Amygdala (tissue), 56 donors: ENCODE results near the gene DYNLL2.
"Not testable (repeated sequence)": the region's sequence is repeated elsewhere in the genome, so short reads cannot be mapped to it uniquely, and the experiment has no call there.

Source experiments
- DNase-seq, 56 donors: peaks; one replicate each; lab custom pipeline; 2025; lab: John Stamatoyannopoulos, UW

The DYNLL2 gene

GRCh38 chr17:58082870-58083490 lies at the start of gene DYNLL2:
DYNLL2 (plus strand) TSS chr17:58083419; CDS start chr17:58087091, 3,672 bp downstream.
- peak in 54 of 56 donors; percentile 42 to 91 (median 79) for DNase-seq

GRCh38 chr17:58039975-58040374 lies 43.2 kb upstream of the DYNLL2 start:
- no peak for DNase-seq

DNA sequence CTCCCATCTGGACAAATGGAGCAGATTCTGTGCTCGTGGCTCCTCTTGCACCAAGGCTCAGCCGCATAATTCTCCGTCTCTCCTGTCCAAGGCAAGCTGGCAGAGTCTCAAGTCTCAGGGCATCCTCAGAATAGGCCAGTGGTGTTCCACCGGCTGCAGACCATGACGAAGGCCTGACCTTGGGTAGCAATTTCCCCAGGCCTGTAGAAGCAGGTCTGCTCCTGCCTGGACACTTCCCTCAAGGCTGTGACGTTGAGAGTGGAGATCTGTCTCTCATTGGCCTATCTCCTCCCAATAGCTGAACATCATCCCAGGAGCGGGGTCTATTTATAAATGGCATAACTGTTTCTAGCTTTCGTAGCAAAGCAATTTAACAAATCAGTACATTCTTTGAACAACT lies 42.8 kb upstream of the DYNLL2 start:
- no peak for DNase-seq

- no peak for DNase-seq
These were observed 42.1 kb upstream of the DYNLL2 start for GRCh38 chr17:58041161-58041560.

- no peak for DNase-seq
These were observed 39.7 kb upstream of the DYNLL2 start for GRCh38 chr17:58043221-58044181.

GRCh38 chr17:58044256-58044655 lies 39.0 kb upstream of the DYNLL2 start:
- not testable (repeated sequence) for DNase-seq

- peak in 36 of 56 donors; percentile 5 to 63 (median 24) for DNase-seq
These were observed 36.8 kb upstream of the DYNLL2 start for GRCh38 chr17:58046239-58047094.

GRCh38 chr17:58047376-58048150 lies 35.7 kb upstream of the DYNLL2 start:
- DNase-seq = no peak

- no peak for DNase-seq
These were observed 33.7 kb upstream of the DYNLL2 start for GRCh38 chr17:58049533-58049932.

GRCh38 chr17:58050966-58051365 lies 32.3 kb upstream of the DYNLL2 start:
- DNase-seq = no peak

GRCh38 chr17:58051468-58051867 lies 31.8 kb upstream of the DYNLL2 start:
- no peak for DNase-seq

DNA sequence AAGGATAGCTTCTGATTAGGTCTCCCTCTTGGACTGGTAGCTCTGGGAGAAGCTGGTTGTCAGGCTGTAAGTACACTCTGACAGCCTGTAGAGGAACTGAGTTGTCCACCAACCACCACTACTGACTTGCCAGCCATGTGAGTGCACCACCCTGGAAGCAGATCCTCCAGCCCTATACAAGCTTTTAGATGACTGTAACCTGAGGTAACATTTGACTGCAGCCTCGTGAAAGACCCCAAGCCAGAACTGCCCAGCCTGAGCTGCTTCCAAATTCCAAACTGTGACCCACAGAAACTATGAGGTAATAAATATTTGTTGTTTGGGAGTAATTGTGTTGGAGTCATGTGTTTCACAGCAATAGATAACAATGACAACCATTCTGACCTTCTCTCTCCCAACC lies 30.8 kb upstream of the DYNLL2 start:
- DNase-seq = no peak

- DNase-seq = peak in 8 of 56 donors; percentile 2 to 54 (median 14)
These were observed 30.1 kb upstream of the DYNLL2 start for GRCh38 chr17:58052945-58053715.

- no peak for DNase-seq
These were observed 28.6 kb upstream of the DYNLL2 start for GRCh38 chr17:58054641-58055040.

- no peak for DNase-seq
These were observed 26.7 kb upstream of the DYNLL2 start for GRCh38 chr17:58056476-58056875.

GRCh38 chr17:58059141-58059540 lies 24.1 kb upstream of the DYNLL2 start:
- no peak for DNase-seq

- peak in 30 of 56 donors; percentile 6 to 67 (median 31) for DNase-seq
These were observed 22.5 kb upstream of the DYNLL2 start for GRCh38 chr17:58060596-58061191.

GRCh38 chr17:58061672-58062071 lies 21.5 kb upstream of the DYNLL2 start:
- DNase-seq = no peak

- no peak for DNase-seq
These were observed 18.0 kb upstream of the DYNLL2 start for GRCh38 chr17:58065238-58065637.
